ENCODE results near the gene SMIM32.

- TF ChIP-seq CTCF (IDR thresholded peaks at IDR 0.05), result no peak
- TF ChIP-seq EZH2phosphoT487 (IDR thresholded peaks at IDR 0.05), result no peak
- TF ChIP-seq EZH2 (IDR thresholded peaks at IDR 0.05), result no peak
Measured at GRCh38 chr5:136228136-136228757, 35.3 kb upstream of the SMIM32 start.

Measured in neural progenitor cell (in vitro differentiated cells).